GM12801 (cell line): ENCODE data around the gene ENPP5.

Experiments used
- CTCF ChIP-seq: IDR thresholded peaks from one replicate; pipeline ENCODE4 v1.5.1; 2011; ENCODE audit warnings: control low read depth; ENCODE audit not compliant: insufficient read length; ENCODE audit errors: extremely low read depth

ENPP5 gene

GRCh38 chr6:46118836-46119235, 51.9 kb downstream of the ENPP5 start:
- TF ChIP-seq CTCF = no peak

- no peak for TF ChIP-seq CTCF
These were observed 52.6 kb downstream of the ENPP5 start for GRCh38 chr6:46118157-46118556.

GRCh38 chr6:46116289-46116688, 54.5 kb downstream of the ENPP5 start:
- TF ChIP-seq CTCF = no peak

GRCh38 chr6:46115634-46116033, 55.1 kb downstream of the ENPP5 start:
- no peak for TF ChIP-seq CTCF

GRCh38 chr6:46113370-46113769, 57.4 kb downstream of the ENPP5 start:
- no peak for TF ChIP-seq CTCF
